Measurements from ENCODE around the gene NLRC3. TPM values are rescaled to one million over a fixed set of nuclear protein-coding genes. Genes with fewer than 3 reads are reported as not detected.
A peak's percentile ranks its signal among the peaks of the same experiment; 100 is the strongest.
"Not testable (repeated sequence)": the region's sequence is repeated elsewhere in the genome, so short reads cannot be mapped to it uniquely, and the experiment has no call there.

The NLRC3 gene
- total RNA-seq, 2 donors from 2014 or later, result 2.5 to 3.7 TPM

- H3K36me3 ChIP-seq, result no peaks in the 10 kb centered on the region
- peak overlapping the region; percentile 95 for H3K4me3 ChIP-seq
- H3K4me1 ChIP-seq (ENCODE audit: control insufficient read depth in 1 of 2, low read depth in 2 of 2), result peaks cover 13 to 21% of the 10 kb centered on the region in 2 donors
- H3K27ac ChIP-seq, result no peak overlapping the region
- no peak for DNase-seq (ENCODE audit: low spot score)
- no peak for ATAC-seq (ENCODE audit: insufficient number of reproducible peaks, low FRiP score, low read depth)
- no peak for TF ChIP-seq CTCF (IDR thresholded peaks at IDR 0.05)
- H3K27me3 ChIP-seq (replicated peaks; ENCODE audit: insufficient read depth), result no peaks in the 10 kb centered on the region
- no peaks in the 10 kb centered on the region for H3K9me3 ChIP-seq
Observed at GRCh38 chr16:3612510-3613466, 35.6 kb upstream of the NLRC3 start.

GRCh38 chr16:3611146-3611975 is 34.2 kb upstream of the NLRC3 start, which contains the start of gene SLX4:
TSS of gene SLX4 (minus strand) at chr16:3611606. CDS start at chr16:3608964, 2,642 bp downstream.
- peak within 1 kb of the TSS; percentile 64 to 80 for H3K27ac ChIP-seq
- ATAC-seq (ENCODE audit: insufficient number of reproducible peaks, low FRiP score, low read depth), result peak; percentile 86
- peak; percentile 43 for DNase-seq (ENCODE audit: low spot score)
- TF ChIP-seq CTCF (IDR thresholded peaks at IDR 0.05), result no peak
- H3K4me1 ChIP-seq (ENCODE audit: control insufficient read depth in 1 of 2, low read depth in 2 of 2), result peaks cover 13 to 21% of the 10 kb centered on the region in 2 donors
- no peaks in the 10 kb centered on the region for H3K36me3 ChIP-seq
- peak within 1 kb of the TSS; percentile 95 for H3K4me3 ChIP-seq
- H3K9me3 ChIP-seq, result no peaks in the 10 kb centered on the region
- no peaks in the 10 kb centered on the region for H3K27me3 ChIP-seq (replicated peaks; ENCODE audit: insufficient read depth)

GRCh38 chr16:3610698-3611145 is 33.5 kb upstream of the NLRC3 start:
- H3K4me3 ChIP-seq, result peak overlapping the region; percentile 95
- peaks cover 4% of the 10 kb centered on the region for H3K36me3 ChIP-seq
- DNase-seq (ENCODE audit: low spot score) (no peak), ATAC-seq (ENCODE audit: insufficient number of reproducible peaks, low FRiP score, low read depth) (no peak)
- H3K9me3 ChIP-seq, result no peaks in the 10 kb centered on the region
- peak overlapping the region; percentile 62 to 80 for H3K27ac ChIP-seq
- TF ChIP-seq CTCF (IDR thresholded peaks at IDR 0.05), result no peak
- H3K4me1 ChIP-seq (ENCODE audit: control insufficient read depth in 1 of 2, low read depth in 2 of 2), result peaks cover 13 to 21% of the 10 kb centered on the region in 2 donors
- H3K27me3 ChIP-seq (replicated peaks; ENCODE audit: insufficient read depth), result no peaks in the 10 kb centered on the region

GRCh38 chr16:3609895-3610697 is 32.9 kb upstream of the NLRC3 start:
- Histone ChIP-seq H3K4me3 (peak overlapping the region; percentile 95), H3K9me3 (no peaks in the 10 kb centered on the region), H3K27me3 (replicated peaks; ENCODE audit: insufficient read depth) (no peaks in the 10 kb centered on the region), H3K4me1 (ENCODE audit: control insufficient read depth in 1 of 2, low read depth in 2 of 2) (peaks cover 13 to 21% of the 10 kb centered on the region in 2 donors), H3K27ac (no peak overlapping the region), H3K36me3 (peaks cover 4% of the 10 kb centered on the region)
- no peak for ATAC-seq (ENCODE audit: insufficient number of reproducible peaks, low FRiP score, low read depth)
- TF ChIP-seq CTCF (IDR thresholded peaks at IDR 0.05), result no peak
- no peak for DNase-seq (ENCODE audit: low spot score)

- not testable (repeated sequence) for H3K27ac ChIP-seq
Observed at GRCh38 chr16:3608976-3609375, 31.8 kb upstream of the NLRC3 start.

More at GRCh38 chr16:3608976-3609375, 31.8 kb upstream of the NLRC3 start:
- peaks cover 13 to 21% of the 10 kb centered on the region in 2 donors for H3K4me1 ChIP-seq (ENCODE audit: control insufficient read depth in 1 of 2, low read depth in 2 of 2)
- H3K4me3 ChIP-seq; ATAC-seq (ENCODE audit: insufficient number of reproducible peaks, low FRiP score, low read depth); H3K27me3 ChIP-seq (replicated peaks; ENCODE audit: insufficient read depth); H3K36me3 ChIP-seq; H3K9me3 ChIP-seq; DNase-seq (ENCODE audit: low spot score): not testable (repeated sequence)
